Karpas-422 (cell line): Measurements from ENCODE around the gene LRBA. TPM values are rescaled to one million over a fixed set of nuclear protein-coding genes. Genes with fewer than 3 reads are reported as not detected.
"Not testable (repeated sequence)": the region's sequence is repeated elsewhere in the genome, so short reads cannot be mapped to it uniquely, and the experiment has no call there.

ENCODE experiments used
- DNase-seq: peaks from one replicate; pipeline ENCODE4 v3.0.0-alpha.2; 2015
- H2AFZ ChIP-seq: fragments of 200-600 bp; sonication (generic); 2 replicates; pipeline ENCODE4 v1.6.1; 2014; ENCODE audit warnings: antibody characterized with exemption, low read length, mixed read lengths
- H3K27ac ChIP-seq: fragments of 200-600 bp; sonication (generic); 2 replicates; pipeline ENCODE4 v1.5.1; 2014; ENCODE audit warnings: mild to moderate bottlenecking, low read length, moderate library complexity
- H3K27me3 ChIP-seq: fragments of 200-600 bp; sonication (generic); 2 replicates; pipeline ENCODE4 v1.6.1; 2014; ENCODE audit warnings: low read length, mixed read lengths
- H3K36me3 ChIP-seq: fragments of 200-600 bp; sonication (generic); 2 replicates; pipeline ENCODE4 v1.6.1; 2014; ENCODE audit warnings: low read length, mixed read lengths; ENCODE audit not compliant: insufficient read depth
- H3K4me1 ChIP-seq: fragments of 200-600 bp; sonication (generic); 2 replicates; pipeline ENCODE4 v1.6.1; 2014; ENCODE audit warnings: mild to moderate bottlenecking, low read length, mixed read lengths
- H3K4me2 ChIP-seq: fragments of 200-600 bp; sonication (generic); 2 replicates; pipeline ENCODE4 v1.6.1; 2014; ENCODE audit warnings: low read length, low read depth, mild to moderate bottlenecking; ENCODE audit not compliant: poor library complexity, severe bottlenecking
- H3K4me3 ChIP-seq: fragments of 200-600 bp; sonication (generic); 2 replicates; pipeline ENCODE4 v1.5.1; 2014; ENCODE audit warnings: mild to moderate bottlenecking, antibody characterized with exemption, low read length, mixed read lengths
- H3K79me2 ChIP-seq: fragments of 200-600 bp; sonication (generic); 2 replicates; pipeline ENCODE4 v1.6.1; 2014; ENCODE audit warnings: mild to moderate bottlenecking, low read length, mixed read lengths
- H3K9ac ChIP-seq: fragments of 200-600 bp; sonication (generic); 2 replicates; pipeline ENCODE4 v1.6.0; 2014; ENCODE audit warnings: low read length
- H3K9me2 ChIP-seq: fragments of 200-600 bp; sonication (generic), shearing (Covaris generic); replicated peaks from 2 replicates; pipeline ENCODE4 v1.6.0; 2014; ENCODE audit warnings: mild to moderate bottlenecking, low read length, moderate library complexity; ENCODE audit not compliant: insufficient read depth
- H3K9me3 ChIP-seq: fragments of 300-700, 200-600 bp; sonication (generic); 2 replicates; pipeline ENCODE4 v1.6.1; 2014; ENCODE audit warnings: low read length, mixed read lengths
- H4K20me1 ChIP-seq: fragments of 200-600 bp; sonication (generic); 2 replicates; pipeline ENCODE4 v1.6.1; 2014; ENCODE audit warnings: mild to moderate bottlenecking, antibody characterized with exemption, low read length, low read depth; ENCODE audit not compliant: insufficient read depth
- total RNA-seq: library from RNA; depleted of rRNA; stranded (reverse); fragments of >200 nt; shearing (Covaris generic); gene quantifications from 2 replicates; pipeline ENCODE4 v1.2.3, GENCODE V29; 2014; ENCODE audit warnings: low replicate concordance

The LRBA gene
- total RNA-seq, 1 experiment from 2014 or later: 131 TPM

DNA sequence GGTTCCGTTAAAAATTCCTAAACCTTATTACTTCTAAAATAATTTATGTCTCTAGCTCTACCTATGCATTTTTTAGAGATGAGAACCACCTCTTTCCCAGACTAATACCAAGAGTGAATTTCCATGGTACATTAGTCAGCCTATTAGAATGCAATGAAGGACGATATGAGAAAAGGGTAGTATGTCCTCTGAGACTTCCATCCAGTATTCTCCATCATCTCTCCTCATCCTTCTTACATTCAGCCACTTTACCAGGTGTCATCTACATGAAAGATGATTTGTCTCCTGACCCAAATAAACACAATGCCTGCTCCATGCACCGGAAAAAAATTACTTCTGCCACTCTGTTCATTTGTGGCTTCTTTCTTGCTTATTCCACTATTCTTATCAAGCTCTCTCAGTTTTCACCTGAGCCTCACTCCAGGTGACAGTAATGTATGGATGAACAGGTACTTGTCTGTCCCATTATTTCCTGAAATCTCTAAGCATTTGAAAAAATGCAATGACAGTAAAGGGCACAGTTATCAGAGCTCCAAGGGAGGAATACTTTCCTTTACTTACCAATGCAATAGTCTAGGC is 335.2 kb downstream of the LRBA start:
- Histone ChIP-seq H3K9ac (no peak overlapping the region), H3K27me3 (no peaks in the 10 kb centered on the region), H3K4me3 (no peak overlapping the region), H3K27ac (no peak overlapping the region), H3K9me3 (no peaks in the 10 kb centered on the region), H3K4me1 (peaks cover 22% of the 10 kb centered on the region), H2AFZ (no peak overlapping the region), H4K20me1 (no peaks in the 10 kb centered on the region), H3K9me2 (0 out of 2 replicates have a peak, but pooled peaks cover 5% of the 10 kb centered on the region), H3K79me2 (peaks cover 10% of the 10 kb centered on the region; the same call in 1 of the 2 replicates), H3K36me3 (peaks cover 14% of the 10 kb centered on the region; the same call in 1 of the 2 replicates), H3K4me2 (no peak overlapping the region)
- DNase-seq: no peak

GRCh38 chr4:150679018-150679764 is 335.9 kb downstream of the LRBA start:
- Histone ChIP-seq H3K9me3 (no peaks in the 10 kb centered on the region), H2AFZ (no peak overlapping the region), H3K4me1 (peaks cover 19% of the 10 kb centered on the region), H3K9ac (no peak overlapping the region), H3K27me3 (no peaks in the 10 kb centered on the region), H3K4me2 (no peak overlapping the region), H4K20me1 (no peaks in the 10 kb centered on the region), H3K4me3 (no peak overlapping the region), H3K36me3 (peaks cover 14% of the 10 kb centered on the region; the same call in 1 of the 2 replicates), H3K9me2 (0 out of 2 replicates have a peak, but pooled peaks cover 5% of the 10 kb centered on the region), H3K27ac (no peak overlapping the region), H3K79me2 (0 out of 2 replicates have a peak, but pooled peaks cover 7% of the 10 kb centered on the region)
- no peak for DNase-seq

- Histone ChIP-seq H3K4me3 (no peak overlapping the region), H3K9me3 (no peaks in the 10 kb centered on the region), H3K36me3 (no peaks in the 10 kb centered on the region), H3K9ac (no peak overlapping the region), H3K27ac (peak overlapping the region; percentile 40; the same call in 1 of the 2 replicates), H3K4me1 (peaks cover 14% of the 10 kb centered on the region), H3K27me3 (no peaks in the 10 kb centered on the region), H4K20me1 (no peaks in the 10 kb centered on the region), H3K9me2 (no peaks in the 10 kb centered on the region), H3K79me2 (peaks cover 13% of the 10 kb centered on the region; the same call in 1 of the 2 replicates), H2AFZ (no peak overlapping the region), H3K4me2 (peak overlapping the region; percentile 32)
- peak; percentile 86 for DNase-seq
Measured at GRCh38 chr4:150673793-150674192, 341.3 kb downstream of the LRBA start.

- Histone ChIP-seq H3K4me3 (no peak overlapping the region), H3K9ac (no peak overlapping the region), H4K20me1 (no peaks in the 10 kb centered on the region), H3K27me3 (no peaks in the 10 kb centered on the region), H3K4me2 (no peak overlapping the region), H3K27ac (no peak overlapping the region), H3K4me1 (peaks cover 11% of the 10 kb centered on the region), H3K9me3 (no peaks in the 10 kb centered on the region), H3K9me2 (no peaks in the 10 kb centered on the region), H2AFZ (no peak overlapping the region), H3K36me3 (no peaks in the 10 kb centered on the region), H3K79me2 (peaks cover 5% of the 10 kb centered on the region; the same call in 1 of the 2 replicates)
- peak; percentile 60 for DNase-seq
Measured at GRCh38 chr4:150668824-150669223, 346.3 kb downstream of the LRBA start.

GRCh38 chr4:150664935-150665334 is 350.1 kb downstream of the LRBA start:
- Histone ChIP-seq H2AFZ (no peak overlapping the region), H3K36me3 (no peaks in the 10 kb centered on the region), H3K79me2 (no peaks in the 10 kb centered on the region), H3K27ac (no peak overlapping the region), H3K27me3 (no peaks in the 10 kb centered on the region), H4K20me1 (no peaks in the 10 kb centered on the region), H3K4me3 (no peak overlapping the region), H3K9ac (no peak overlapping the region), H3K9me2 (no peaks in the 10 kb centered on the region), H3K4me1 (peaks cover 5% of the 10 kb centered on the region; the same call in 1 of the 2 replicates), H3K9me3 (no peaks in the 10 kb centered on the region), H3K4me2 (no peak overlapping the region)
- no peak for DNase-seq

- H3K4me2 ChIP-seq: no peak overlapping the region
- no peaks in the 10 kb centered on the region for H3K79me2 ChIP-seq
- peaks cover 5% of the 10 kb centered on the region; the same call in 1 of the 2 replicates for H3K4me1 ChIP-seq
- no peak for DNase-seq
- H3K4me3 ChIP-seq: no peak overlapping the region
- no peaks in the 10 kb centered on the region for H3K9me3 ChIP-seq
- H2AFZ ChIP-seq: no peak overlapping the region
- H3K27ac ChIP-seq: no peak overlapping the region
- H3K36me3 ChIP-seq: no peaks in the 10 kb centered on the region
- H4K20me1 ChIP-seq: no peaks in the 10 kb centered on the region
- no peaks in the 10 kb centered on the region for H3K27me3 ChIP-seq
- no peak overlapping the region for H3K9ac ChIP-seq
- H3K9me2 ChIP-seq: no peaks in the 10 kb centered on the region
Measured at GRCh38 chr4:150662686-150663085, 352.4 kb downstream of the LRBA start.

- H3K36me3 ChIP-seq, H3K9me3 ChIP-seq, H3K79me2 ChIP-seq, H3K27me3 ChIP-seq, H3K4me1 ChIP-seq, DNase-seq, H3K9me2 ChIP-seq, H4K20me1 ChIP-seq, H2AFZ ChIP-seq, H3K4me2 ChIP-seq, H3K27ac ChIP-seq, H3K4me3 ChIP-seq, H3K9ac ChIP-seq: not testable (repeated sequence)
Measured at GRCh38 chr4:150661551-150661950, 353.5 kb downstream of the LRBA start.

DNA sequence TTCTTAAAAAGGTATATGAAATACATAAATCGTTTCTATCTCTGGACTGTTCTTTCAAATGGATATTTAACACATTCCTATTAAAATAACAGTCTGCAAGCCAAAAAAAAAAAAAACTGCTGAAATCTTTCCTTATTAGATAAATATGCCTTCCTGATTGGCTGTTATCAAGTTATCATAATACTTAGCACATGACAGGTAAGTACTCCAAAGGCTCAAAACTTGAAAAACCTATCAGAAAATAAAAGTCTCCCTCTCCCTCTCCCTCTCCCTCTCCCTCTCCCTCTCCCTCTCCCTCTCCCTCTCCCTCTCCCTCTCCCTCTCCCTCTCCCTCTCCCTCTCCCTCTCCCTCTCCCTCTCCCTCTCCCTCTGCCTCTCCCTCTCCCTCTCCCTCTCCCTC is 356.8 kb downstream of the LRBA start:
- DNase-seq, H2AFZ ChIP-seq, H4K20me1 ChIP-seq, H3K79me2 ChIP-seq, H3K27me3 ChIP-seq, H3K9ac ChIP-seq, H3K4me3 ChIP-seq, H3K36me3 ChIP-seq, H3K4me1 ChIP-seq, H3K27ac ChIP-seq, H3K9me2 ChIP-seq, H3K9me3 ChIP-seq, H3K4me2 ChIP-seq: not testable (repeated sequence)
